ENCODE data around the gene KDM6A. TPM values are rescaled to one million over a fixed set of nuclear protein-coding genes. Genes with fewer than 3 reads are reported as not detected.
A peak's percentile ranks its signal among the peaks of the same experiment; 100 is the strongest.
"Not testable (repeated sequence)": the region's sequence is repeated elsewhere in the genome, so short reads cannot be mapped to it uniquely, and the experiment has no call there.

The KDM6A gene
- total RNA-seq, 1 donor from 2014 or later, result 26.2 TPM

- H3K27ac Mint-ChIP-seq, result no peak overlapping the region
- H3K4me3 Mint-ChIP-seq, result no peak overlapping the region
- H3K4me1 Mint-ChIP-seq, result peaks cover 16% of the 10 kb centered on the region
Observed at GRCh38 chrX:44948406-44948805, 75.4 kb downstream of the KDM6A start.

GRCh38 chrX:44949125-44949524 lies 76.1 kb downstream of the KDM6A start:
- no peaks in the 10 kb centered on the region for H3K9me3 Mint-ChIP-seq
- no peak for DNase-seq
- intact Hi-C loops (cut with micrococcal nuclease), result loop anchor here (5.0 kb wide), 1 partner anchor 77 kb away; the partner anchor contains the start of gene KDM6A
- peaks cover 11% of the 10 kb centered on the region for H3K36me3 Mint-ChIP-seq (ENCODE audit: low read depth)
- peaks cover 16% of the 10 kb centered on the region for H3K4me1 Mint-ChIP-seq
- H3K4me3 Mint-ChIP-seq, result no peak overlapping the region
- no peaks in the 10 kb centered on the region for H3K27me3 Mint-ChIP-seq
- H3K27ac Mint-ChIP-seq, result no peak overlapping the region

More at GRCh38 chrX:44948406-44948805, 75.4 kb downstream of the KDM6A start:
- H3K9me3 Mint-ChIP-seq, result no peaks in the 10 kb centered on the region
- intact Hi-C loops (cut with micrococcal nuclease), result loop anchor here (5.0 kb wide), 1 partner anchor 76 kb away; the partner anchor contains the start of gene KDM6A
- H3K27me3 Mint-ChIP-seq, result no peaks in the 10 kb centered on the region
- DNase-seq, result no peak
- H3K36me3 Mint-ChIP-seq (ENCODE audit: low read depth), result peaks cover 12% of the 10 kb centered on the region

DNA sequence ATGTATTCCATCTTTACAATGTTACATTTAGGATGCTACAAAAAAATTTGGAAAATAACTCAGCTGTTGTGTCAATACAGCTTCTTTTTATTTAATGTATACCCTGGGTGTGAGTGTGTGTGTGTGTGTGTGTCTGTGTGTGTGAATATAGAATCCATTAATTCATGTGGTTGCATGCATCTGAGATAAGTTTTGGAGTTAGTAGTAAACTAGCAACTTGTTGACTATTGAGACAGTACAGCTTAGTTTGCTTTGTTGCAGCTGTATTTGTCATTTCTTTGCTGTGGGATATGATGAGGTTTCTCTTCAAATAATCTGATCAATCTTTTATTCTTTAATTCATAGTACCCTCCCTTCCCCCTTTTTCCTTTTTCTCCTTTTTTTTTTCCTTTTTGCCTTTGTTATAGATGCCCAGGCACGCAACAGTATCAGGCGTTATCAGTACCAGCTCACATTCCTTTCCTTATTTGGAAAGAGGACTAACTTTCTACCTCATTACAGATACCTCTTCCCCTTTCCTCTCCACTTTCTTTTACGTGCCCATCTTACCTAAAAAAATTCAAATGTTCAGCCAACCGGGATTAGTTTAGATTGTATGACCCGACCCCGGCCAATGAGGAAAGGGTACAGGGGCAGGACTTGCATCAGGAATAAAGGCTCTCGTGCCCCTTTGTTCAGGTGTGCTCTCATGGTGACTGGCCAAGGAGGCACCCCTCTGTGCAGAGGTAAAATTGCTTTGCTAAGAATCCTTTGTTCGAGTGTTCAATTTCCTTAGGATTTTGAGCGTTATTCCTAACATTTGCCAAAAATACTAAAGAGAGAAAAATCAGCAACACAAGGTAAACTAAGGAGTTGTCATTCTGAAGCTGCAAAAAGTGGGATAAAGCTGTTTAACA lies 77.7 kb downstream of the KDM6A start:
- H3K36me3 Mint-ChIP-seq (ENCODE audit: low read depth); DNase-seq; H3K27ac Mint-ChIP-seq; H3K4me3 Mint-ChIP-seq; intact Hi-C loops (cut with micrococcal nuclease); H3K9me3 Mint-ChIP-seq; H3K27me3 Mint-ChIP-seq: not testable (repeated sequence)
- peaks cover 21% of the 10 kb centered on the region for H3K4me1 Mint-ChIP-seq

- no peak overlapping the region for H3K27ac Mint-ChIP-seq
- peaks cover 2% of the 10 kb centered on the region for H3K36me3 Mint-ChIP-seq (ENCODE audit: low read depth)
- no peaks in the 10 kb centered on the region for H3K27me3 Mint-ChIP-seq
- no peak overlapping the region for H3K4me3 Mint-ChIP-seq
- DNase-seq, result no peak
- intact Hi-C loops (cut with micrococcal nuclease), result no loop called here
- H3K9me3 Mint-ChIP-seq, result no peaks in the 10 kb centered on the region
- H3K4me1 Mint-ChIP-seq, result peaks cover 21% of the 10 kb centered on the region
Observed at GRCh38 chrX:44951572-44952067, 78.6 kb downstream of the KDM6A start.

- intact Hi-C loops (cut with micrococcal nuclease), result no loop called here
- Mint-ChIP-seq H3K9me3 (no peaks in the 10 kb centered on the region), H3K4me3 (no peak overlapping the region), H3K4me1 (peaks cover 21% of the 10 kb centered on the region), H3K36me3 (ENCODE audit: low read depth) (peaks cover 2% of the 10 kb centered on the region), H3K27ac (no peak overlapping the region), H3K27me3 (no peaks in the 10 kb centered on the region)
- no peak for DNase-seq
Observed at GRCh38 chrX:44952329-44953027, 79.5 kb downstream of the KDM6A start.

GRCh38 chrX:44953734-44954502 lies 80.9 kb downstream of the KDM6A start:
- no peaks in the 10 kb centered on the region for H3K27me3 Mint-ChIP-seq
- no peak for DNase-seq
- intact Hi-C loops (cut with micrococcal nuclease), result no loop called here
- H3K27ac Mint-ChIP-seq, result no peak overlapping the region
- H3K4me1 Mint-ChIP-seq, result peaks cover 13% of the 10 kb centered on the region
- no peaks in the 10 kb centered on the region for H3K9me3 Mint-ChIP-seq
- H3K36me3 Mint-ChIP-seq (ENCODE audit: low read depth), result peaks cover 2% of the 10 kb centered on the region
- H3K4me3 Mint-ChIP-seq, result no peak overlapping the region

DNA sequence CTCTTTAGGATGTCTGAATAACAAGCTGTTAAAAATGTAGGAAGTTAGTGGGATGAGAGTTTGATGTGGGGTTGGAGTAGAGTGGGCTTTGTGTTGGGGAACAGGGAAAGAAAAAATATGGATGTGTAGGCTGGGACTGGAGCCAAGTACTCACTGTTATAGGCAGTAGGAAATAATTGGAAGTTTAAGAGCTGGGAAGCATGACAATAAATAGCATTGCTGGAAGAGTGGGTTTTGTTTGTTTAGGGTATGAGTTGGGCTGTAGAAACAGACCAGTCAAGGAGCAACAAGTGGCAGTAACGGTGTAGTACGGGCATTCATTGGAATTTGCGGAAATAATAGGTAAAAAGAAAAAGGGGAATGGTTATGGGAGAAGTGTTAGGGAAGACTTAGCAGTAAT lies 81.6 kb downstream of the KDM6A start:
- intact Hi-C loops (cut with micrococcal nuclease), result no loop called here
- H3K4me1 Mint-ChIP-seq, result peaks cover 13% of the 10 kb centered on the region
- no peak overlapping the region for H3K27ac Mint-ChIP-seq
- no peaks in the 10 kb centered on the region for H3K27me3 Mint-ChIP-seq
- no peak for DNase-seq
- no peaks in the 10 kb centered on the region for H3K9me3 Mint-ChIP-seq
- H3K4me3 Mint-ChIP-seq, result no peak overlapping the region
- H3K36me3 Mint-ChIP-seq (ENCODE audit: low read depth), result peaks cover 2% of the 10 kb centered on the region

DNA sequence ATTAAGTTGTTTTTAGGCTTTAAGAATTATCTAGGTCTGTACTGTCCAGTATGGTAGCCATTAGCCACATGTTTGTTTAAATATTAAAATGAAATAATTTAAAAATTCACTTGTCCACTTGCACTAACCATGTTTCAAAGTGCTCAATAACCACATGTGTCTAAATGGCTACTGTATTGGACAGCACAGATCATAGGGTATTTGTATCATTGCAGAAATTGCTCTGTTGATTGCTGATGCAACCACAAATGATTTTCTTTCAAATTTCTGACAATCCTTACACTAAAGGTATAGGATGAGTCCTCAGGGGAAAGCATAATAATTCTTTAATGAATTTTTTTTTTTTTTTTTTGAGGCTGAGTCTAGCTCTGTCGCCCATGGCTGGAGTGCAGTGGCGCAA lies 84.9 kb downstream of the KDM6A start:
- Mint-ChIP-seq H3K27me3 (no peaks in the 10 kb centered on the region), H3K9me3 (no peaks in the 10 kb centered on the region), H3K36me3 (ENCODE audit: low read depth) (peaks cover 2% of the 10 kb centered on the region), H3K27ac (no peak overlapping the region), H3K4me1 (peaks cover 14% of the 10 kb centered on the region), H3K4me3 (no peak overlapping the region)
- intact Hi-C loops (cut with micrococcal nuclease), result no loop called here
- no peak for DNase-seq

DNA sequence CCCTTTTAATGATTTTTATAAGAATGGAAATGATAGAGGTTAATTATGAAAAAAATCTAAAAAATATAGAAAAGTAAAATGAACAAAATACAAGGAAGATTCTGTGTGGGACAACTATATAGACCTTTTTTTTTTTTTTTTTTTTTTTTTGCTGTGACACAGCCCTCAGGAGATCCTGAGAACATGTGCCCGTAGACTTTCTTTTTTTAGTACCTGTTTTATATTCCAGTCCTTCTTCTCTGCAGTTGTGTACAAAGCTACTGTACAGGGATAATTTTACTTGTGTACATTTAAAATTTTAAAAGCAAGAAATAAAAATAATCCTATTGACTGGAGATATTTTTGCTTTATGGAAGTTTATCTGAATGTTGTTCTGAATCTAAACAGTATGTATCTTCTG lies 85.5 kb downstream of the KDM6A start:
- DNase-seq, result no peak
- Mint-ChIP-seq H3K27ac (no peak overlapping the region), H3K9me3 (no peaks in the 10 kb centered on the region), H3K4me3 (no peak overlapping the region), H3K4me1 (peaks cover 16% of the 10 kb centered on the region), H3K27me3 (no peaks in the 10 kb centered on the region), H3K36me3 (ENCODE audit: low read depth) (peaks cover 8% of the 10 kb centered on the region)
- intact Hi-C loops (cut with micrococcal nuclease), result no loop called here

DNA sequence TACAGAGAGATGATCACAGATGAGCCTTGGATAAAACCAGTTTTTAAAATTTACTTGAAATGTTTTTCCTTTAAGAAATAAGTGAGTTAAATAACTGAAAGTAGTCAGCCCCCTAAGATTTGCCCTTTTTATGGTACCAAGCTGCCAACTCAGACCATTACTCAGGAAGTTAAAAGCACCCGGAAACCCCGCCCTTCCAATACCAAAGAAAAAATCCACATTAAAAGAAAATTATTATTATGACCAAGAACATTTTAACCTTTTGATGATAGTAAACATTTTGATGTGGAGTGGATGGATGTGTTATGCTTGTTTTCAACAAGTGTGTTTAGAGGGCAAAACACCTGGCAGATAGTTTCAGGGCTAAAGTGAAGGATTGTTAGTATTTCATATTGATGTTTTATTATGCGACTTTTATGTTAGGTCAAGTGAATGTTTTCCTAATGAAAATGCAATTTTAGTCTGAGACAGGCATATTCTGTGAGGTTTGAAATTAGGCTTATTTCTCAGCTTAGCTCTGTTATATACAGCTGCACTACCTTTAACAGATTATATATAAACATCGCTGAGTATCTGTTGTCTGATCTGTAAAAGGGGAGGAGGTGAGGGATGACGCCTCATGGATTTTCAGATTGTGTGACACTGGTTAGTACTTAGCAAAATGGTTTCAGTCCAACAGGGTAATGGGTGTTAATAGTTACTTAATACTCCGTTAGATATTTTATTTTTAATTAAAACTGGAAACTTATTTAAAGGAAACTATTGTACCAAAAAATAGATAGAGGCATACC lies 89.0 kb downstream of the KDM6A start:
- H3K4me3 Mint-ChIP-seq, result no peak overlapping the region
- no peak for DNase-seq
- no peak overlapping the region for H3K27ac Mint-ChIP-seq
- no peaks in the 10 kb centered on the region for H3K27me3 Mint-ChIP-seq
- peaks cover 18% of the 10 kb centered on the region for H3K36me3 Mint-ChIP-seq (ENCODE audit: low read depth)
- H3K9me3 Mint-ChIP-seq, result no peaks in the 10 kb centered on the region
- intact Hi-C loops (cut with micrococcal nuclease), result no loop called here
- peaks cover 17% of the 10 kb centered on the region for H3K4me1 Mint-ChIP-seq

- H3K9me3 Mint-ChIP-seq, result no peaks in the 10 kb centered on the region
- no peaks in the 10 kb centered on the region for H3K27me3 Mint-ChIP-seq
- peaks cover 23% of the 10 kb centered on the region for H3K4me1 Mint-ChIP-seq
- peaks cover 20% of the 10 kb centered on the region for H3K36me3 Mint-ChIP-seq (ENCODE audit: low read depth)
- no peak for DNase-seq
- H3K27ac Mint-ChIP-seq, result no peak overlapping the region
- intact Hi-C loops (cut with micrococcal nuclease), result no loop called here
- no peak overlapping the region for H3K4me3 Mint-ChIP-seq
Observed at GRCh38 chrX:44962944-44963343, 90.0 kb downstream of the KDM6A start.

DNA sequence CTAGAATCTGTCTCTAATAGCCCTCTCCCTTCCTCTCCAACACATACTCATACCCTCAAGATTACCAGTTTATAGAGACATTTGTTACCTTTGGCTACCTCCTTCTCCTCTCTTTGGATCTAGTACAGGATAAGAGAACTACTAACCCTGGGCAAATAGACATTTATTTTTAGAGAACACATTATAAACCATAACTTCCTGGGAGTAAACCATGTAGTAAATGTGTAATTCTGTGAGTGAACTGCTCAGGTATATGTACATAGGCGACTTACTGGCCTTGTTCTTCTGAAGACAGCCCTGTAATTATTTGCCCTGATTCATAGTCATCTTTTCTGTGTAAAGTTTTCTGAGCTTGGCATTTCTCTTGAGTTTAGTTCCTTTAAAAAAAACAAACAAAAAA lies 94.2 kb downstream of the KDM6A start:
- no peak overlapping the region for H3K4me3 Mint-ChIP-seq

GRCh38 chrX:44970709-44971108 lies 97.7 kb downstream of the KDM6A start:
- intact Hi-C loops (cut with micrococcal nuclease), result no loop called here
- Mint-ChIP-seq H3K27me3 (no peaks in the 10 kb centered on the region), H3K36me3 (ENCODE audit: low read depth) (peaks cover 34% of the 10 kb centered on the region), H3K4me3 (no peak overlapping the region), H3K27ac (no peak overlapping the region), H3K9me3 (peaks cover 2% of the 10 kb centered on the region), H3K4me1 (peaks cover 19% of the 10 kb centered on the region)
- no peak for DNase-seq

More for the DNA sequence above, 94.2 kb downstream of the KDM6A start:
- Mint-ChIP-seq H3K27ac (peak overlapping the region; percentile 31), H3K36me3 (ENCODE audit: low read depth) (peaks cover 24% of the 10 kb centered on the region), H3K9me3 (peaks cover 2% of the 10 kb centered on the region), H3K27me3 (no peaks in the 10 kb centered on the region), H3K4me1 (peaks cover 15% of the 10 kb centered on the region)
- DNase-seq, result no peak
- intact Hi-C loops (cut with micrococcal nuclease), result no loop called here
